ENCODE measurements around the gene FYB1.

Gene FYB1

GRCh38 chr5:39216631-39217030 lies 2.7 kb downstream of the FYB1 start:
- no peak overlapping the region for H3K4me3 ChIP-seq (ENCODE audit: extremely low read depth, insufficient read depth, low read length, poor library complexity, severe bottlenecking)
- WGBS, 2 experiments (ENCODE audit: insufficient coverage in 2 of 2), result 80% methylated on average over 1 of the region's 2 CpGs; no CpG with 5 or more reads in 1 of the 2 experiments
- no peaks in the 10 kb centered on the region for H3K36me3 ChIP-seq (ENCODE audit: control insufficient read depth, insufficient read depth, low read length)
- H3K9me3 ChIP-seq (ENCODE audit: control insufficient read depth, low read length), result no peaks in the 10 kb centered on the region
- H3K27ac ChIP-seq (ENCODE audit: low read depth, low read length, severe bottlenecking), result no peak overlapping the region
- no peaks in the 10 kb centered on the region for H3K4me1 ChIP-seq (ENCODE audit: control insufficient read depth, insufficient read depth, low read length, poor library complexity, severe bottlenecking)

- WGBS, 2 experiments (ENCODE audit: insufficient coverage in 2 of 2), result 89 to 100% methylated on average over 1 to 2 of the region's 3 CpGs
- Histone ChIP-seq H3K4me1 (ENCODE audit: control insufficient read depth, insufficient read depth, low read length, poor library complexity, severe bottlenecking) (no peaks in the 10 kb centered on the region), H3K4me3 (ENCODE audit: extremely low read depth, insufficient read depth, low read length, poor library complexity, severe bottlenecking) (no peak overlapping the region), H3K9me3 (ENCODE audit: control insufficient read depth, low read length) (no peaks in the 10 kb centered on the region), H3K36me3 (ENCODE audit: control insufficient read depth, insufficient read depth, low read length) (no peaks in the 10 kb centered on the region), H3K27ac (ENCODE audit: low read depth, low read length, severe bottlenecking) (no peak overlapping the region)
Measured at GRCh38 chr5:39215857-39216256, 3.5 kb downstream of the FYB1 start.

- H3K36me3 ChIP-seq (ENCODE audit: control insufficient read depth, insufficient read depth, low read length), result no peaks in the 10 kb centered on the region
- H3K27ac ChIP-seq (ENCODE audit: low read depth, low read length, severe bottlenecking), result no peak overlapping the region
- 93 to 100% methylated on average over 2 of the region's 6 CpGs for WGBS, 2 experiments (ENCODE audit: insufficient coverage in 2 of 2)
- no peaks in the 10 kb centered on the region for H3K9me3 ChIP-seq (ENCODE audit: control insufficient read depth, low read length)
- H3K4me1 ChIP-seq (ENCODE audit: control insufficient read depth, insufficient read depth, low read length, poor library complexity, severe bottlenecking), result no peaks in the 10 kb centered on the region
- H3K4me3 ChIP-seq (ENCODE audit: extremely low read depth, insufficient read depth, low read length, poor library complexity, severe bottlenecking), result no peak overlapping the region
Measured at GRCh38 chr5:39214912-39215709, 4.3 kb downstream of the FYB1 start.

- Histone ChIP-seq H3K4me1 (ENCODE audit: control insufficient read depth, insufficient read depth, low read length, poor library complexity, severe bottlenecking) (no peaks in the 10 kb centered on the region), H3K4me3 (ENCODE audit: extremely low read depth, insufficient read depth, low read length, poor library complexity, severe bottlenecking) (no peak overlapping the region), H3K36me3 (ENCODE audit: control insufficient read depth, insufficient read depth, low read length) (no peaks in the 10 kb centered on the region), H3K27ac (ENCODE audit: low read depth, low read length, severe bottlenecking) (no peak overlapping the region), H3K9me3 (ENCODE audit: control insufficient read depth, low read length) (no peaks in the 10 kb centered on the region)
- WGBS, 2 experiments (ENCODE audit: insufficient coverage in 2 of 2), result 92 to 100% methylated on average over 1 to 2 of the region's 6 CpGs
Measured at GRCh38 chr5:39213447-39214207, 5.7 kb downstream of the FYB1 start.

- no peaks in the 10 kb centered on the region for H3K36me3 ChIP-seq (ENCODE audit: control insufficient read depth, insufficient read depth, low read length)
- no peak overlapping the region for H3K4me3 ChIP-seq (ENCODE audit: extremely low read depth, insufficient read depth, low read length, poor library complexity, severe bottlenecking)
- no peaks in the 10 kb centered on the region for H3K9me3 ChIP-seq (ENCODE audit: control insufficient read depth, low read length)
- H3K27ac ChIP-seq (ENCODE audit: low read depth, low read length, severe bottlenecking), result no peak overlapping the region
- no peaks in the 10 kb centered on the region for H3K4me1 ChIP-seq (ENCODE audit: control insufficient read depth, insufficient read depth, low read length, poor library complexity, severe bottlenecking)
- 36 to 63% methylated on average over 1 of the region's 3 CpGs for WGBS, 2 experiments (ENCODE audit: insufficient coverage in 2 of 2)
Measured at GRCh38 chr5:39211773-39212172, 7.6 kb downstream of the FYB1 start.

- Histone ChIP-seq H3K4me1 (ENCODE audit: control insufficient read depth, insufficient read depth, low read length, poor library complexity, severe bottlenecking) (no peaks in the 10 kb centered on the region), H3K4me3 (ENCODE audit: extremely low read depth, insufficient read depth, low read length, poor library complexity, severe bottlenecking) (no peak overlapping the region), H3K36me3 (ENCODE audit: control insufficient read depth, insufficient read depth, low read length) (no peaks in the 10 kb centered on the region), H3K9me3 (ENCODE audit: control insufficient read depth, low read length) (no peaks in the 10 kb centered on the region), H3K27ac (ENCODE audit: low read depth, low read length, severe bottlenecking) (no peak overlapping the region)
- WGBS, 2 experiments (ENCODE audit: insufficient coverage in 2 of 2), result 89 to 95% methylated on average over 8 to 10 of the region's 10 CpGs
Measured at GRCh38 chr5:39209924-39210323, 9.4 kb downstream of the FYB1 start.

- H3K4me3 ChIP-seq (ENCODE audit: extremely low read depth, insufficient read depth, low read length, poor library complexity, severe bottlenecking), result no peak overlapping the region
- no peak overlapping the region for H3K27ac ChIP-seq (ENCODE audit: low read depth, low read length, severe bottlenecking)
- H3K4me1 ChIP-seq (ENCODE audit: control insufficient read depth, insufficient read depth, low read length, poor library complexity, severe bottlenecking), result no peaks in the 10 kb centered on the region
- no peaks in the 10 kb centered on the region for H3K36me3 ChIP-seq (ENCODE audit: control insufficient read depth, insufficient read depth, low read length)
- 86 to 96% methylated on average over 6 to 8 of the region's 8 CpGs for WGBS, 2 experiments (ENCODE audit: insufficient coverage in 2 of 2)
- H3K9me3 ChIP-seq (ENCODE audit: control insufficient read depth, low read length), result no peaks in the 10 kb centered on the region
Measured at GRCh38 chr5:39208471-39208870, 10.9 kb downstream of the FYB1 start.

GRCh38 chr5:39207345-39208045 lies 11.9 kb downstream of the FYB1 start:
- Histone ChIP-seq H3K9me3 (ENCODE audit: control insufficient read depth, low read length) (no peaks in the 10 kb centered on the region), H3K36me3 (ENCODE audit: control insufficient read depth, insufficient read depth, low read length) (no peaks in the 10 kb centered on the region), H3K4me3 (ENCODE audit: extremely low read depth, insufficient read depth, low read length, poor library complexity, severe bottlenecking) (no peak overlapping the region), H3K4me1 (ENCODE audit: control insufficient read depth, insufficient read depth, low read length, poor library complexity, severe bottlenecking) (no peaks in the 10 kb centered on the region), H3K27ac (ENCODE audit: low read depth, low read length, severe bottlenecking) (no peak overlapping the region)
- 53 to 56% methylated on average over 3 of the region's 5 CpGs for WGBS, 2 experiments (ENCODE audit: insufficient coverage in 2 of 2)

- Histone ChIP-seq H3K4me1 (ENCODE audit: control insufficient read depth, insufficient read depth, low read length, poor library complexity, severe bottlenecking) (no peaks in the 10 kb centered on the region), H3K4me3 (ENCODE audit: extremely low read depth, insufficient read depth, low read length, poor library complexity, severe bottlenecking) (no peak overlapping the region), H3K9me3 (ENCODE audit: control insufficient read depth, low read length) (no peaks in the 10 kb centered on the region), H3K36me3 (ENCODE audit: control insufficient read depth, insufficient read depth, low read length) (no peaks in the 10 kb centered on the region), H3K27ac (ENCODE audit: low read depth, low read length, severe bottlenecking) (no peak overlapping the region)
- 93% methylated on average over 2 of the region's 3 CpGs; no CpG with 5 or more reads in 1 of the 2 experiments for WGBS, 2 experiments (ENCODE audit: insufficient coverage in 2 of 2)
Measured at GRCh38 chr5:39206630-39207321, 12.6 kb downstream of the FYB1 start.

- no peak overlapping the region for H3K27ac ChIP-seq (ENCODE audit: low read depth, low read length, severe bottlenecking)
- no peaks in the 10 kb centered on the region for H3K9me3 ChIP-seq (ENCODE audit: control insufficient read depth, low read length)
- H3K4me3 ChIP-seq (ENCODE audit: extremely low read depth, insufficient read depth, low read length, poor library complexity, severe bottlenecking), result no peak overlapping the region
- H3K4me1 ChIP-seq (ENCODE audit: control insufficient read depth, insufficient read depth, low read length, poor library complexity, severe bottlenecking), result no peaks in the 10 kb centered on the region
- no peaks in the 10 kb centered on the region for H3K36me3 ChIP-seq (ENCODE audit: control insufficient read depth, insufficient read depth, low read length)
- no CpG with 5 or more reads among the region's 3 CpGs for WGBS, 2 experiments (ENCODE audit: insufficient coverage in 2 of 2)
Measured at GRCh38 chr5:39205550-39205949, 13.8 kb downstream of the FYB1 start.

Data from mesodermal cell (in vitro differentiated cells).